OCI-LY1 (cell line): ENCODE measurements around the gene RPS16.

Experiments
- EZH2 ChIP-seq: fragments of 200-600 bp; sonication (generic), shearing (Covaris generic); IDR thresholded peaks from 2 replicates; pipeline ENCODE4 v1.8.0; 2017; ENCODE audit warnings: borderline replicate concordance, mixed run types, mild to moderate bottlenecking, antibody characterized with exemption, low read length, moderate library complexity, mixed read lengths
- TF ChIP-seq, protein P1 (sequence below): fragments of 200-600 bp; sonication (generic), shearing (Covaris generic); IDR thresholded peaks from 2 replicates; pipeline ENCODE4 v1.5.1; 2017; ENCODE audit warnings: mild to moderate bottlenecking, antibody characterized with exemption, low read length, moderate library complexity, mixed read lengths

DNA sequence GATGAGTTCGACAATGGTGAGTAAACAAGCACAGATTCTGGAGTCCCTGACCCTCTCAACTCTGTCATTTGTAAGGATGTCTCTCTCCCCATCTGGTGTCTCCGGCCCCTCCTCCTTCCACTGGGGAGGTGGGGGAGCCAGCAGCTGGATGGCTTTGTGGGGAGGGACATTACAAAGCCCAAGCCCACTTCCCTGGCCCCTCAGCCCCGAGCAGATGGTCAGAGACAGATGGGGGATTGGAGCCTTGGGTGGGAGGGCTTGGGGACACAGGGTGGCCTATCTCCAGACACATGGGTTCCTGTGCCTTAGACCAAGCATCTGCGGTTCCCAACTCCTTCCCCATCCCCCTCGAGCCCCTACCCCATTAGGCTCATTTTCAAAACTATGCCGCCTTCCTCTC lies 47.4 kb upstream of the RPS16 start:
- TF ChIP-seq, protein P1, sequence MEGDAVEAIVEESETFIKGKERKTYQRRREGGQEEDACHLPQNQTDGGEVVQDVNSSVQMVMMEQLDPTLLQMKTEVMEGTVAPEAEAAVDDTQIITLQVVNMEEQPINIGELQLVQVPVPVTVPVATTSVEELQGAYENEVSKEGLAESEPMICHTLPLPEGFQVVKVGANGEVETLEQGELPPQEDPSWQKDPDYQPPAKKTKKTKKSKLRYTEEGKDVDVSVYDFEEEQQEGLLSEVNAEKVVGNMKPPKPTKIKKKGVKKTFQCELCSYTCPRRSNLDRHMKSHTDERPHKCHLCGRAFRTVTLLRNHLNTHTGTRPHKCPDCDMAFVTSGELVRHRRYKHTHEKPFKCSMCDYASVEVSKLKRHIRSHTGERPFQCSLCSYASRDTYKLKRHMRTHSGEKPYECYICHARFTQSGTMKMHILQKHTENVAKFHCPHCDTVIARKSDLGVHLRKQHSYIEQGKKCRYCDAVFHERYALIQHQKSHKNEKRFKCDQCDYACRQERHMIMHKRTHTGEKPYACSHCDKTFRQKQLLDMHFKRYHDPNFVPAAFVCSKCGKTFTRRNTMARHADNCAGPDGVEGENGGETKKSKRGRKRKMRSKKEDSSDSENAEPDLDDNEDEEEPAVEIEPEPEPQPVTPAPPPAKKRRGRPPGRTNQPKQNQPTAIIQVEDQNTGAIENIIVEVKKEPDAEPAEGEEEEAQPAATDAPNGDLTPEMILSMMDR: no peak
- no peak for TF ChIP-seq EZH2
